Progenitor cell of endocrine pancreas (in vitro differentiated cells): Measurements from ENCODE around the gene BCL2L1. TPM values are rescaled to one million over a fixed set of nuclear protein-coding genes. Genes with fewer than 3 reads are reported as not detected.

Source experiments
- DNase-seq: peaks from one replicate; pipeline ENCODE4 v3.0.0; 2021; ENCODE audit warnings: low spot score; ENCODE audit not compliant: unreplicated experiment
- H3K27ac Mint-ChIP-seq: 2 replicates; pipeline ENCODE4 v1.8.0; 2021; ENCODE audit warnings: mild to moderate bottlenecking, moderate library complexity, mixed read lengths
- H3K27me3 Mint-ChIP-seq: 2 replicates; pipeline ENCODE4 v1.8.0; 2021; ENCODE audit warnings: mixed read lengths
- H3K36me3 Mint-ChIP-seq: 2 replicates; pipeline ENCODE4 v1.8.0; 2022; ENCODE audit warnings: mixed read lengths; ENCODE audit not compliant: insufficient read depth
- H3K4me1 Mint-ChIP-seq: 2 replicates; pipeline ENCODE4 v1.8.0; 2021; ENCODE audit warnings: low read depth, mixed read lengths
- H3K4me3 Mint-ChIP-seq: 2 replicates; pipeline ENCODE4 v1.8.0; 2021; ENCODE audit warnings: low read depth, mild to moderate bottlenecking, moderate library complexity, mixed read lengths
- H3K9me3 Mint-ChIP-seq: 2 replicates; pipeline ENCODE4 v1.8.0; 2021; ENCODE audit warnings: low read depth, mixed read lengths
- total RNA-seq: library from RNA; stranded (reverse); gene quantifications from 2 replicates; pipeline ENCODE4 v1.2.1, GENCODE V29; 2021
- TF ChIP-seq, protein P1 (sequence below): fragments of 200-600 bp; sonication (generic); IDR thresholded peaks from one replicate; pipeline ENCODE4 v1.5.0; 2021; ENCODE audit warnings: antibody characterized with exemption, mild to moderate bottlenecking; ENCODE audit not compliant: unreplicated experiment

Gene BCL2L1
- total RNA-seq, 1 donor from 2014 or later = 130 TPM

DNA sequence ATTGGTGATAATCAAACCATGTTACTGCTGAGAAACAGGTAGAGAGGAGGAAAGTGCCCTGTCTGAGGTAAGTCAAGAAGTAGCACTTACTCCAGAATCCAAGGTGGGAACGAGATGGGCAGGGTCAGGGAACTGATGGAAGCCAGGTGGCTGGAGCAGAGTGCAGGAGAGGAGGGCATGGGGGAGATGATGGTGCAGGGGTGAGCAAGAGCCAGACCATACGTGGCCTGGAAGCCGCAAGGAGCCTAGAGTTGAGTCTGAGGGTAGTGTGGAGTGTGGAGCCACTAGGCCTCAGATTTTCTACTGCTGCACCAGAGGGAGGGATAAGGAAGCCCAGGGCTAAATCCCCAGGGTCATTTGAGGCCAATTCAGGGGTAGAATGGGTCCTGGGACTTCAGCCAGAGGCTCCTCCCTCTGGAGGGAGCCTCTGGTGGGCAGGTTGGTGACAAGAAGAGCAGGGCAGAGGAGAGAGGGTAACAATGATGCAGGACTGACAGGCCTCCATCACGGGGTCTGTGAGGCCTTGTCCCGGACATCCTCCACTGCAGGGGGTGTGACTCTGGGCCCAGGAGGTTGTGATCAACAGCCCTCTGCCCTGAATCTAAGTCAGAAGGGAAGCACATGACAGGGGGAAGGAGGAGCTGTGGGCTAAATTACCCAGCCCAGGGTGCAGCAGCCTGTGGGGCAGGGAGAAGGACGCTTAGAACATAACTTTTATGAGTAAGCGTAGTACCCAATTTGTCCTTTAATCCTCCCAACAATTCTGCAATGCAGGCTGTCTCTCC lies 56.2 kb downstream of the BCL2L1 start:
- H3K4me3 Mint-ChIP-seq = no peak overlapping the region
- peaks cover 40% of the 10 kb centered on the region for H3K4me1 Mint-ChIP-seq
- H3K36me3 Mint-ChIP-seq = peaks cover 15% of the 10 kb centered on the region
- no peak for DNase-seq
- no peaks in the 10 kb centered on the region for H3K9me3 Mint-ChIP-seq
- H3K27ac Mint-ChIP-seq = peak overlapping the region; percentile 85
- TF ChIP-seq, protein P1, sequence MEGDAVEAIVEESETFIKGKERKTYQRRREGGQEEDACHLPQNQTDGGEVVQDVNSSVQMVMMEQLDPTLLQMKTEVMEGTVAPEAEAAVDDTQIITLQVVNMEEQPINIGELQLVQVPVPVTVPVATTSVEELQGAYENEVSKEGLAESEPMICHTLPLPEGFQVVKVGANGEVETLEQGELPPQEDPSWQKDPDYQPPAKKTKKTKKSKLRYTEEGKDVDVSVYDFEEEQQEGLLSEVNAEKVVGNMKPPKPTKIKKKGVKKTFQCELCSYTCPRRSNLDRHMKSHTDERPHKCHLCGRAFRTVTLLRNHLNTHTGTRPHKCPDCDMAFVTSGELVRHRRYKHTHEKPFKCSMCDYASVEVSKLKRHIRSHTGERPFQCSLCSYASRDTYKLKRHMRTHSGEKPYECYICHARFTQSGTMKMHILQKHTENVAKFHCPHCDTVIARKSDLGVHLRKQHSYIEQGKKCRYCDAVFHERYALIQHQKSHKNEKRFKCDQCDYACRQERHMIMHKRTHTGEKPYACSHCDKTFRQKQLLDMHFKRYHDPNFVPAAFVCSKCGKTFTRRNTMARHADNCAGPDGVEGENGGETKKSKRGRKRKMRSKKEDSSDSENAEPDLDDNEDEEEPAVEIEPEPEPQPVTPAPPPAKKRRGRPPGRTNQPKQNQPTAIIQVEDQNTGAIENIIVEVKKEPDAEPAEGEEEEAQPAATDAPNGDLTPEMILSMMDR = no peak
- no peaks in the 10 kb centered on the region for H3K27me3 Mint-ChIP-seq

DNA sequence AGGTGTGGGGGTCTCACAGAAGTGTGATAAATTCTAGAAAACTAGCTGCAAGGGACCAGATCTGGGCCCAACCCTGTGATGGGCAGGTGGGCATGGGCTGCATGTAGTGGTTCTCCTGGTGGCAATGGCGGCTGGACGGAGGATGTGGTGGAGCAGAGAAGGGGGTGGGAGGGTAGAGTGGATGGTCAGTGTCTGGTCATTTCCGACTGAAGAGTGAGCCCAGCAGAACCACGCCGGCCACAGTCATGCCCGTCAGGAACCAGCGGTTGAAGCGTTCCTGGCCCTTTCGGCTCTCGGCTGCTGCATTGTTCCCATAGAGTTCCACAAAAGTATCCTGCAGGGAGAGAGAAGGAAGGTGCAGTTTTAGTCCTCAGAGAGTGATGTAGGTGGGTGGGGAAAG lies 56.9 kb downstream of the BCL2L1 start:
- TF ChIP-seq, protein P1 = no peak
- Mint-ChIP-seq H3K4me1 (peaks cover 41% of the 10 kb centered on the region), H3K9me3 (no peaks in the 10 kb centered on the region), H3K27ac (peak overlapping the region; percentile 11), H3K36me3 (peaks cover 14% of the 10 kb centered on the region), H3K27me3 (no peaks in the 10 kb centered on the region), H3K4me3 (no peak overlapping the region)
- no peak for DNase-seq

DNA sequence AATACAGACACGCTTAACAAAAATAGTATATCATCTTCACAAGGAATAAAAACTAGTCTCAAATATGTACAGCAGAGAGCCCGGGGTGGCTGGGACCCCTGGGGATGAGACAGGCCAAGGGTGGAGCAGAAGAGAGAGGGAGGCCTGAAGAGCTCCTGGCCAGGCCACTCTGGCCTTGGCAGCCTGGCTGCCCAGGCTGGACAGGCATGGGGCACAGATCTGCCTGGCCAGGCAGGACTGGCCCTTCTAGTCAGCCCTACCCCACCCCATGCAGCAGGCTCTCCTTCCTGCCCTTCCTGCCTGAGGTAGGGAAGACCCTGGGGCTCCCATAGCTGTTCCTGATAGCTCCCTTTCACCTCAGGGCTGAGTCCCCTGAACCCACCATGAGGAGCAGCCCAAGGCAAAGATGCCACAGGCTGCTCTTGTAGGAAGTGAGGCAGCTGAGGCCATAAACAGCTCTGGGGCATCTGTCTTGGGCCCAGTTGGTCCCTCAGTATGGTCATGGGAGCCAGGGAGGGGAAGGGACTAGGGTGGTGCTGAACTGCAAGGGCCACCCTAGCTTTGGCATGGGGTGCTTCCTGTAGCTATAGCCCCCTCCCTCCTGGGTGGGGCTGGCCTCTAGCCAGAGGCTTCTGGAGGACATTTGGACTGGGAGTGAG lies 57.8 kb downstream of the BCL2L1 start:
- Mint-ChIP-seq H3K9me3 (no peaks in the 10 kb centered on the region), H3K27me3 (no peaks in the 10 kb centered on the region), H3K36me3 (peaks cover 14% of the 10 kb centered on the region), H3K4me1 (peaks cover 39% of the 10 kb centered on the region), H3K4me3 (no peak overlapping the region), H3K27ac (peak overlapping the region; percentile 96)
- DNase-seq = no peak
- TF ChIP-seq, protein P1 = no peak

DNA sequence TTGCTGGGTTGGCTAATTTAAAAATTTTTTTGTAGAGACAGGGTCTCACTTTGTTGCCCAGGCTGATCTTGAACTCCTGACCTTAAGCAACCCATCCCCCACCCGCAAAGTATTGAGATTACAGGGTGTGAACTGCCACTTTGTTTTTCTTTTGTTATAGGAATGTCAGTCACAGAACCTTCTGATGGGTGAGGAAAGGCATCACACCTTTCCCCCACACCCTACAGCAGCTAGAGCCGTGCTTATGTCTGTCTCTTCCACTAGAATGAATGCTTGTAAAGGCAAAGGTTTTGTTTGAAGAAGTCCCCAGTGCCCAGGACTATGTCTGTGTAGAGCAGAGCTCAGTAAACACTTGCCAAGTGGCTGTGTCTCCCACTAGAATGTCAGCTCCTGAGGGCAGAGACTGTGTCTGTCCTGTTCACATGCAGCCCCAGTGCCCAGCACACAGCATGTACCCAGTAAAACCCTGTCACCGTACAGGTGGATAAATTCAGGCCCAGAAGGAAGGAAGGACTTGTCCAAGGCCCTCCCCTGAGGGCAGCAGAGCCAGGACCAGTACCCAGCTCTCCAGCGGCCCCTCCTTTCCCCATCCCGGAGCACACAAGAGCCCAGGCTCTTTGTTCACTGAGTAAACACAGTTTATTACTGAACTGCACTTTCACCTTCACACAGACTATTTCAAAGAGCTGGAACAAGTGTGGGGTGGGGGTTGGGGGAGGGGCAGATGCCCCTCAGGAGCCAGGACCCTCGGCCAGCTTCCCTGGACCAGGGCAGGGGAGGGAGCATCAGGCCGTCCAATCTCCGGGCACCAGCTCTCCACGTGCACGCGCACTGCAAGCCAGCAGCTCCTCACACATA lies 58.6 kb downstream of the BCL2L1 start:
- no peaks in the 10 kb centered on the region for H3K9me3 Mint-ChIP-seq
- peaks cover 37% of the 10 kb centered on the region for H3K4me1 Mint-ChIP-seq
- TF ChIP-seq, protein P1 = no peak
- peak overlapping the region; percentile 32 for H3K4me3 Mint-ChIP-seq
- peak; percentile 43 for DNase-seq
- peak overlapping the region; percentile 96 for H3K27ac Mint-ChIP-seq
- H3K36me3 Mint-ChIP-seq = peaks cover 10% of the 10 kb centered on the region
- no peaks in the 10 kb centered on the region for H3K27me3 Mint-ChIP-seq

DNA sequence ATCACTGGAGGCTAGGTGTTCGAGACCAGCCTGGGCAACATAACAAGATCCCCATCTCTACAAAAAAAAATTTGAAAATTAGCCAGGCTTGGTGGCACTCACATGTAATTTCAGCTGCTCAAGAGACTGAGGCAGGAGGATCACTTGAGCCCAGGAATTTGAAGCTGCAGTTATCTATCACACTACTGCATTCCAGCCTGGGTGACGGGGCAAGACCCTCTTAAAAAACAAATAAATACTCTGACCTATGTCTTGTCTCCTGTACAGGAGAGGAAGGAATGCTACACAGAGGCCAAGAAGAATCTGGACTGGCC lies 59.2 kb downstream of the BCL2L1 start:
- Mint-ChIP-seq H3K27ac (peak overlapping the region; percentile 96), H3K4me1 (peaks cover 37% of the 10 kb centered on the region), H3K27me3 (no peaks in the 10 kb centered on the region), H3K4me3 (peak overlapping the region; percentile 32), H3K36me3 (peaks cover 10% of the 10 kb centered on the region), H3K9me3 (no peaks in the 10 kb centered on the region)
- TF ChIP-seq, protein P1 = no peak
- no peak for DNase-seq
